GM12865 (cell line): Measurements from ENCODE around the gene NR2F6.
A peak's percentile ranks its signal among the peaks of the same experiment; 100 is the strongest.

Experiments used
- DNase-seq: peaks from one replicate; pipeline ENCODE4 v3.0.0; 2010; ENCODE audit warnings: low read depth
- H3K4me3 ChIP-seq: 2 replicates; pipeline ENCODE4 v1.5.1; 2011; ENCODE audit warnings: mild to moderate bottlenecking, low read depth, low read length, control low read depth
- TF ChIP-seq, protein P1 (sequence below): IDR thresholded peaks from 2 replicates; pipeline ENCODE4 v1.5.1; 2011; ENCODE audit warnings: low read length, control low read depth, low read depth, inconsistent platforms; ENCODE audit not compliant: insufficient read depth; ENCODE audit errors: missing control alignments

Gene NR2F6

DNA sequence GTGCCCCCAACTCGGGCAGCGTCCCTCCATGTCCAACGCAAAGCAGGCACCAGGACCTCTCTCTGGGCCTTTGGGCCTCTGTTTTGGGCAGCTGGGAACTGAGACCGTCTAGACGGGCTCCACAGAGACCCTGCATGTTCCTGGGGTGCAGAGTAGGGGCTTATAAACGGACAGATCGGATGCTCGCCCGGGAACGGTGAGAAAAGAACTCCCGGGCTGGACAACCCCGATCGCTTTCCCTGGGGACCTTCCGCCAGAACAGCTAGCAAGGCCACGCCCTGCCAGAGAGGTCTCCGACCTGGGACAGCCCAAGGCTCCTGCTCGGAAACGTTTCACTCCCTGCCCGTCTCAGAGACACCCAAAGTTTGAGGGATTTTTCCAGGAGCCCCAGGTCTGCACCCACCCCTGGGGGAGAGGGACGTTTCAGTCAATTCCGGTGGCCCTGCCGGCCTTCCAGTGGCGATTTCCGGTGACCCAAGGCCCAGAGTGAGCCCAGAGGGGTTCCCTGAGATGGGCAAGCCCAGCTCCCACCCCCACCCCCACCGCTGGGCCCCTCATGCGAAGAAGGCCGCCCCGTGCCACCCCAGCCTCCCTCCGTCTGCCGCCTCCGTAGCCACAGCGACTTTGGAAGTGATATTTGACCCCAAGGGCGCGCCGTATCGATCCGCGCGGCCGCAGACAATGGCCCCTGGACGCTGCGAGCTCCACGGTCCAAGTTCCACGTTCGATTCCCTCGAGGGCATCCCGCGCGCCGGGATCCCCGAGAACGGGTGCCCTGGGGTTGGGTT, 1.7 kb downstream of the NR2F6 start:
- peak overlapping the region; percentile 49 for H3K4me3 ChIP-seq
- TF ChIP-seq, protein P1, sequence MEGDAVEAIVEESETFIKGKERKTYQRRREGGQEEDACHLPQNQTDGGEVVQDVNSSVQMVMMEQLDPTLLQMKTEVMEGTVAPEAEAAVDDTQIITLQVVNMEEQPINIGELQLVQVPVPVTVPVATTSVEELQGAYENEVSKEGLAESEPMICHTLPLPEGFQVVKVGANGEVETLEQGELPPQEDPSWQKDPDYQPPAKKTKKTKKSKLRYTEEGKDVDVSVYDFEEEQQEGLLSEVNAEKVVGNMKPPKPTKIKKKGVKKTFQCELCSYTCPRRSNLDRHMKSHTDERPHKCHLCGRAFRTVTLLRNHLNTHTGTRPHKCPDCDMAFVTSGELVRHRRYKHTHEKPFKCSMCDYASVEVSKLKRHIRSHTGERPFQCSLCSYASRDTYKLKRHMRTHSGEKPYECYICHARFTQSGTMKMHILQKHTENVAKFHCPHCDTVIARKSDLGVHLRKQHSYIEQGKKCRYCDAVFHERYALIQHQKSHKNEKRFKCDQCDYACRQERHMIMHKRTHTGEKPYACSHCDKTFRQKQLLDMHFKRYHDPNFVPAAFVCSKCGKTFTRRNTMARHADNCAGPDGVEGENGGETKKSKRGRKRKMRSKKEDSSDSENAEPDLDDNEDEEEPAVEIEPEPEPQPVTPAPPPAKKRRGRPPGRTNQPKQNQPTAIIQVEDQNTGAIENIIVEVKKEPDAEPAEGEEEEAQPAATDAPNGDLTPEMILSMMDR: no peak
- no peak for DNase-seq

DNA sequence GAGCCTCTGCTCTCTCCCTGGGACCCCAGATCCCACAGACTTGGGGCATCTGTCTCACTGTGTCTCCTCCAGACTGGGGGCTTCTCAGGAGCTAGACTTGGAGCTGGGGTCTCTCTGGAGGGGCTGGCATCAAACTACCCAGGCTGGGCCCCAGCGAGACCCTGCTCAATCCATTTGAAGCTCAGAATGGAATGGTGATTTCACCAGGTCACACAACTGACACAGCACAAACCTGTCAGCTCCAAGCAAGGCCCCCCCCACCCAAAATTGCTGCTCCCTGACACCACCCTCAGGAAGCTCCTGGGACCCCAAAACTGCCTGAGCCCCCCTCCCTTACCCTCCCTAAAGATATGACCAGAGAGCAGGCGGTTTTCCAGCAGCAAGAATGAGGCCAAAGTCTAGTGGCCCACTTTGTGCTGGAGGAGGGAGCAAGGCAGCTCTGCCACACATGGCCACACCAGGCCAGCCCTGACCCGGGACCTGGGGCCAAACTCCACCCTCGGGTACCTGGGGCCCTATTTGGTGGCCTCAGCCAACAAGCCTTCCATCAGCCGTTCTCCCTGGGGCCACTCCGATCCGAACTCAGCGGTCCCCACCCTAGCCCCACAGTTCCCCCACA, 2.4 kb downstream of the NR2F6 start:
- DNase-seq: no peak
- H3K4me3 ChIP-seq: no peak overlapping the region
- TF ChIP-seq, protein P1: no peak

DNA sequence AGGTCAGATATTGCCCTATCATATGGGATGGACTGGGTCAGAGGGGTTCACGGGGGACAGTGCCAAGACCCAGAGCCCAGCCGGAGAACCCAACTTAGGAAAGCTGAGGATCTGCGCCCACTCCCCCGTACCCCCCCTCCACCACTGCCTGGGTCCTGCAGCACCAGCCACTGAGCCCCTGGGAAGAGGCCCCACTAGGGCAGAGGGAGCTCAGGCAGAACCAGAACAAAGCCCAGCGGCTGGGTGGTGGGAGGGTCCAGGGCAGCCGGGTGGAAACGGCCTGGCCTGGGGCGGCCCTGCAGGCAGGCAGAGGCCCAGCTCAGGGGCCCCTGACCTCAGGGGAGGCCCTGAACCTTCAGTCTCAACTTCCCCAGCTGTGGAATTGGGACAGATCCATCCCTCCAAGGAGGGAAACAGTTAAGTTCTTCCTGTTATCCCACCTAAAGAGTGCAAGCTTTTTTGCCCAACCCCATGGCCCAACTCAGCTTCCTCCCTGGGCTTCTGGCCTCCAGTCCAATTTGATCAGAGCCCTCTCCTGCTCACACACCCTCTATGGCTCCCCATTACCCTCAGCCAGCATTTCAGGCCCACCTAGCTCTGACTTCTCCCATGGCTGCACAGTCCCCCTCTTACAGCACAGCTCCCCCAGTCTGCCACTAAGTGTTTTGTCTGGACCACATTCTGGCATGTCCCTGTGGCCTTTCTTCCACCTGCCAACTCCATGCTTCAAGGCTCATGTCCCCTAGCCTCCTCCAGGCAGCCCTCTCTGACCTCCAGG, 3.1 kb downstream of the NR2F6 start:
- no peak for DNase-seq
- no peak overlapping the region for H3K4me3 ChIP-seq
- TF ChIP-seq, protein P1: no peak

DNA sequence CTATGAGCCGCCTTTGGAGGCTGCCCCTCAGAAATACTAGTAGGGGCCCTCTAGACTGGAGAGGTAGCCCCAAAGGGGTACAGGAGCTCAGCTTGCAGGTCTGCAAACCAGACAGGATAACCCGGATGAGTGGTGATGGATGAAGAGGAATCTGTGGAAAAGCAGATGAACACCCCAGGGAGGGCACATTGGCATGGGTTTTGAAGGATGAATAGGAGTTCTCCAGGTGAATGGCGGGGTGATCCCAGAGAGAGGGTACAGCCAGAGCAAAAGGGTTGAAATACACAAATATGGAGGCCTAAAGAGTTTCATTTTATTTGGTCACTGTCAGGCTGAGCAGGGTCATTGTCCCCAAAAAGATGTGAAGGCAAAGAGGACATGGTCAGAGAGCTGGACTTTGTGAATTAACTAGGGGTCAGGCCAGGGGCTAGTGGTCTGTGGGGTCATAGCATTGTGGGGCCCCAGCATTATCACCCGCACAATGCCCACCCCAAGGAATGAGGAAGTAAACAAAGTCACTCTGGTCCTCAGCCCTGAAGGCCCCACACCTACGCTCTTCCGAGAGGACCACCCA, 4.8 kb downstream of the NR2F6 start:
- no peak for DNase-seq

DNA sequence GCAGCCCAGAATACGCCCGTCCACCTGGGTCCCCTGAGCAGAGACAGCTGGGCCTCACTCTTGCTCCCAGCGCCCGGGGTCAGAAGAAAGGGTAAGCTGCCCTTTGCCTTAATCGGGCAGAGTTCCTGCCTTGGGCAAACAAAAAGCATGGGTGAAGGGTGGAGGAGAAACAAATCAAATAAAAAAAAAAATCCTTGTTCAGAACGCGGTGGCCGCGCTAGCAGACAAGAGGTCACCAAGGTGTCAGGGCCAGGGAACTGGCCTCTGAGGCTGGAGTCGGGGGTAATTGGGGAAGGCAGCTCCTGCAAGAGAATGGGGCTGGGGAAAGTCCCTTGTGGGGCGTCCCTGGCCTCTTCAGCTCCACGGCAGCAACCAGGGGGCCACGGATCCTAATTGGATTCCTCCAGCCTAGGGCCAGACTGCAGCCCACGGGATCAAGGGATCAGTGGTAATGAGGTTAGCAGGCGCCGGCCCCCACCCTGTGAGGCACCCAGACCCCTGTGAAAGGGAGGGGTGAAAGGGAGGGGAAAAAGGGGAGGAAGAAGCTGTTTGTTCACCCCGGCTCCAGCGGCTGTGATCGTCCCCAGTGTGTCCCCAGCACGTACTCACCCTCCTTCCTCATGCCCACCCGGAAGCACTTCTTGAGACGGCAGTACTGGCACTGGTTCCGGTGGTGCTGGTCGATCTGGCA, 5.5 kb downstream of the NR2F6 start:
- DNase-seq: no peak
- H3K4me3 ChIP-seq: no peak overlapping the region
- TF ChIP-seq, protein P1: no peak

More for the DNA sequence above, 4.8 kb downstream of the NR2F6 start:
- H3K4me3 ChIP-seq: no peak overlapping the region
- TF ChIP-seq, protein P1: no peak
